ENCODE results near the gene BPIFA3.

DNA sequence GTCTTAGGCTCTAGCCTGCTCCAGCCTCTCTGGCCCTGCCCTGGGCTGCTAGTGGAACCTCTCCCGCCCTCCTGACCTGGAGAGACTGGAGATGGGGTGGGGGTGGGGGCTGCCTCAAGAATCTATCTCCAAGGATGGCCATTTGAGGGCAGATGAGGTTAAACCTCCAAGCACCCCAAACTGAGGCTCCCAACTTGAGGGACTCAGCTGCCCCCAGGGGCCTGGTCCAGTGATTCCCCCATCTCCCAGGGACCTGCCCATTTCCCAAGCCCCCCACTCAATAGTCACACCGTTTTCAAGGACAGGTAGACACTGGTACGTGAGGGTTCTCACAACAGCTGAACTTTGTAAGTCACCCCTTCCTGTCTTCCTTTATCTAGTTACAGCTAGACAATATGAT, 58.7 kb downstream of the BPIFA3 start:
- no peak for TF ChIP-seq POLR2A (IDR thresholded peaks at IDR 0.05; ENCODE audit: low read depth, low read length)
- no peak for TF ChIP-seq POLR2AphosphoS5 (IDR thresholded peaks at IDR 0.05; ENCODE audit: low read depth, low read length)
- no peak for TF ChIP-seq TAF1 (IDR thresholded peaks at IDR 0.05; ENCODE audit: borderline replicate concordance, low read depth, low read length)
